HCT116 (cell line): Measurements from ENCODE around the gene MALSU1. TPM values are rescaled to one million over a fixed set of nuclear protein-coding genes. Genes with fewer than 3 reads are reported as not detected.

Source experiments
- ATAC-seq: fragments of 200-7000 bp; cut with Tn5 transposase; 2 replicates; pipeline ENCODE4 v1.9.1; 2020; ENCODE audit warnings: mild to moderate bottlenecking, moderate library complexity
- BruUV-seq: library from RNA; stranded (reverse); fragments of 400-500 nt; replicated peaks from 2 replicates; lab custom pipeline; 2021; lab: Mats Ljungman, UMichigan
- CTCF ChIA-PET: fragments of 300-600 bp; sonication (Branson Sonifier 250); formaldehyde crosslinking; loops from one replicate; lab custom pipeline; 2021; ENCODE audit warnings: antibody characterized with exemption; lab: Charles Lee
- POLR2A ChIA-PET: fragments of 300-600, 350-600 bp; sonication (Branson Sonifier 250); formaldehyde crosslinking; loops from one replicate; lab custom pipeline; 2021; ENCODE audit warnings: antibody characterized with exemption; lab: Charles Lee
- RAD21 ChIA-PET, 2 experiments: fragments of 300-600 bp; sonication (Branson Sonifier 250); formaldehyde crosslinking; loops; one replicate each; lab custom pipeline; 2023; ENCODE audit warnings: low total read pairs in 2 of 2; ENCODE audit not compliant: uncharacterized antibody in 2 of 2, unreplicated experiment in 2 of 2, low non-redundant PET in 1 of 2; lab: Charles Lee
- DNase-seq: peaks from one replicate; pipeline ENCODE4 v3.0.0-alpha.2; 2010; ENCODE audit warnings: low read depth, low spot score
- H2AFZ ChIP-seq: fragments of 200-600 bp; shearing (Covaris generic), sonication (generic); 2 replicates; pipeline ENCODE4 v1.6.1; 2017; ENCODE audit warnings: low read depth, mixed run types, mixed read lengths, antibody characterized with exemption, low read length; ENCODE audit not compliant: poor library complexity, severe bottlenecking
- H3K27ac ChIP-seq: 2 replicates; pipeline ENCODE4 v1.5.1; 2012; ENCODE audit warnings: low read depth, low read length
- H3K27me3 ChIP-seq: fragments of 200-600 bp; sonication (generic); 2 replicates; pipeline ENCODE4 v1.6.1; 2016; ENCODE audit warnings: mixed run types, low read length, mixed read lengths; ENCODE audit not compliant: insufficient read depth
- H3K36me3 ChIP-seq, 2 experiments: fragments of 200-500 bp in 1 of 2; fragments of 200-600 bp in 1 of 2; sonication (Bioruptor generic) in 1 of 2; sonication (generic) in 1 of 2; 2 replicates each; pipeline versions ENCODE4 v1.5.1 to v1.6.1; 2014 to 2016; ENCODE audit warnings: low read length in 2 of 2, inconsistent platforms in 1 of 2, mixed read lengths in 1 of 2, mixed run types in 1 of 2; ENCODE audit not compliant: insufficient read depth in 2 of 2, control insufficient read depth in 1 of 2
- H3K4me1 ChIP-seq, 2 experiments: fragments of 200-600 bp in 1 of 2; sonication (generic) in 1 of 2; 2 replicates each; pipeline versions ENCODE4 v1.5.1 to v1.6.1; 2012 to 2017; ENCODE audit warnings: low read length in 2 of 2, inconsistent platforms in 1 of 2, mild to moderate bottlenecking in 1 of 2, mixed read lengths in 1 of 2, mixed run types in 1 of 2, moderate library complexity in 1 of 2; ENCODE audit not compliant: insufficient read depth in 2 of 2, control insufficient read depth in 1 of 2
- H3K4me2 ChIP-seq: fragments of 200-600 bp; sonication (generic); 2 replicates; pipeline ENCODE4 v1.6.1; 2017; ENCODE audit warnings: mixed run types, low read length, mixed read lengths
- H3K4me3 ChIP-seq, 2 experiments: fragments of 200-600 bp in 1 of 2; sonication (generic) in 1 of 2; replicated peaks in 1 of 2; 2 replicates each; pipeline ENCODE4 v1.5.1; 2011 to 2016; ENCODE audit warnings: low read length in 2 of 2, control low read depth in 1 of 2, low read depth in 1 of 2, mild to moderate bottlenecking in 1 of 2, mixed read lengths in 1 of 2, mixed run types in 1 of 2
- H3K79me2 ChIP-seq: fragments of 200-600 bp; sonication (generic); 2 replicates; pipeline ENCODE4 v1.6.1; 2017; ENCODE audit warnings: mild to moderate bottlenecking, mixed run types, low read length, moderate library complexity, mixed read lengths; ENCODE audit not compliant: insufficient read depth
- H3K9ac ChIP-seq: fragments of 200-600 bp; sonication (generic); 2 replicates; pipeline ENCODE4 v1.6.1; 2016; ENCODE audit warnings: low read length, mixed read lengths
- H3K9me2 ChIP-seq: fragments of 200-600 bp; sonication (generic), shearing (Covaris generic); 2 replicates; pipeline ENCODE4 v1.6.1; 2017; ENCODE audit warnings: mixed run types, mild to moderate bottlenecking, moderate library complexity; ENCODE audit not compliant: insufficient read depth
- H3K9me3 ChIP-seq, 2 experiments: fragments of 200-500 bp in 1 of 2; fragments of 200-600 bp in 1 of 2; sonication (Bioruptor generic) in 1 of 2; sonication (generic) in 1 of 2; 2 replicates each; pipeline ENCODE4 v1.6.1; 2014 to 2017; ENCODE audit warnings: low read length in 2 of 2, mixed read lengths in 2 of 2, inconsistent platforms in 1 of 2, low read depth in 1 of 2, mild to moderate bottlenecking in 1 of 2, mixed run types in 1 of 2, moderate library complexity in 1 of 2; ENCODE audit not compliant: control insufficient read depth in 1 of 2, insufficient read depth in 1 of 2
- H4K20me1 ChIP-seq: fragments of 200-600 bp; sonication (generic), shearing (Covaris generic); 2 replicates; pipeline ENCODE4 v1.6.1; 2017; ENCODE audit warnings: mixed run types, mild to moderate bottlenecking, moderate library complexity; ENCODE audit not compliant: insufficient read depth
- ATF3 ChIP-seq: IDR thresholded peaks from 2 replicates; pipeline ENCODE4 v1.6.1; 2012
- CBX3 ChIP-seq: IDR thresholded peaks from 2 replicates; pipeline ENCODE4 v1.6.1; 2012; ENCODE audit warnings: low read depth
- EGR1 ChIP-seq: IDR thresholded peaks from 2 replicates; pipeline ENCODE4 v1.6.1; 2012; ENCODE audit warnings: low read depth
- ELF1 ChIP-seq: IDR thresholded peaks from 2 replicates; pipeline ENCODE4 v1.6.1; 2012; ENCODE audit warnings: low read depth, borderline replicate concordance
- EZH2 ChIP-seq: fragments of 200-600 bp; sonication (generic); IDR thresholded peaks from 2 replicates; pipeline ENCODE4 v1.6.1; 2017; ENCODE audit warnings: antibody characterized with exemption, mixed run types
- EZH2phosphoT487 ChIP-seq: fragments of 200-600 bp; IDR thresholded peaks from 2 replicates; pipeline ENCODE4 v1.6.1; 2018; ENCODE audit warnings: antibody characterized with exemption, borderline replicate concordance
- FOSL1 ChIP-seq: IDR thresholded peaks from 2 replicates; pipeline ENCODE4 v1.6.1; 2012; ENCODE audit warnings: low read depth
- JUND ChIP-seq: IDR thresholded peaks from 2 replicates; pipeline ENCODE4 v1.6.1; 2012
- MAX ChIP-seq: IDR thresholded peaks from 2 replicates; pipeline ENCODE4 v1.6.1; 2012
- POLR2A ChIP-seq: IDR thresholded peaks from 2 replicates; pipeline ENCODE4 v1.7.0; 2011; ENCODE audit warnings: borderline replicate concordance; ENCODE audit not compliant: insufficient read depth, insufficient read length; ENCODE audit errors: extremely low read depth
- POLR2AphosphoS5 ChIP-seq: IDR thresholded peaks from 2 replicates; pipeline ENCODE4 v1.6.1; 2011; ENCODE audit warnings: mild to moderate bottlenecking, low read depth, low read length, moderate library complexity
- RAD21 ChIP-seq: IDR thresholded peaks from 2 replicates; pipeline ENCODE4 v1.6.1; 2012; ENCODE audit warnings: low read depth, mild to moderate bottlenecking
- REST ChIP-seq: IDR thresholded peaks from 2 replicates; pipeline ENCODE4 v1.6.1; 2012; ENCODE audit warnings: low read depth
- SIN3A ChIP-seq: IDR thresholded peaks from 2 replicates; pipeline ENCODE4 v1.6.1; 2012; ENCODE audit warnings: low read depth
- SP1 ChIP-seq: IDR thresholded peaks from 2 replicates; pipeline ENCODE4 v1.6.1; 2012; ENCODE audit warnings: low read depth
- SRF ChIP-seq: IDR thresholded peaks from 2 replicates; pipeline ENCODE4 v1.6.1; 2012; ENCODE audit warnings: low read depth
- YY1 ChIP-seq: IDR thresholded peaks from 2 replicates; pipeline ENCODE4 v1.6.1; 2011; ENCODE audit warnings: low read length, low read depth, moderate library complexity, mild to moderate bottlenecking; ENCODE audit not compliant: insufficient replicate concordance; ENCODE audit errors: extremely low read depth
- ZNF274 ChIP-seq: fragments of 200-500 bp; sonication (Bioruptor generic); IDR thresholded peaks from 2 replicates; pipeline ENCODE4 v1.6.1; 2014; ENCODE audit warnings: mild to moderate bottlenecking, low read depth, low read length, inconsistent platforms
- intact Hi-C: fragments of 100-400 bp; cut with micrococcal nuclease; formaldehyde crosslinking; loops from 2 replicates; pipeline ENCODE4 v1.10.0; 2022
- total RNA-seq: library from RNA; stranded (reverse); gene quantifications from one replicate; pipeline ENCODE4 v1.2.1, GENCODE V29; 2021; ENCODE audit not compliant: unreplicated experiment

Gene MALSU1
- total RNA-seq, 1 experiment from 2014 or later, result 105 TPM

- BruUV-seq, result no TSS peak
- Histone ChIP-seq H3K27me3 (no peaks in the 10 kb centered on the region), H4K20me1 (no peaks in the 10 kb centered on the region), H3K4me2 (peak overlapping the region; percentile 10), H3K9me3 (no peaks in the 10 kb centered on the region), H3K4me3 (no peak overlapping the region), H3K79me2 (peaks cover 23% of the 10 kb centered on the region; the same call in 1 of the 2 replicates), H3K36me3 (no peaks in the 10 kb centered on the region), H3K4me1 (peaks cover 95 to 97% of the 10 kb centered on the region in 2 experiments), H3K27ac (peak overlapping the region; percentile 92), H3K9me2 (no peaks in the 10 kb centered on the region), H3K9ac (no peak overlapping the region), H2AFZ (no peak overlapping the region)
- RAD21 ChIA-PET, result no interaction called here
- intact Hi-C loops, result no loop called here
- ATAC-seq (no peak), DNase-seq (no peak)
- POLR2A ChIA-PET, result no interaction called here
- CTCF ChIA-PET, result no interaction called here
- TF ChIP-seq FOSL1, result no peak
- no peak for TF ChIP-seq SP1
- no peak for TF ChIP-seq EZH2
Measured at GRCh38 chr7:23353172-23353571, 54.0 kb downstream of the MALSU1 start.

GRCh38 chr7:23356168-23356567, 57.0 kb downstream of the MALSU1 start:
- H3K4me3 ChIP-seq, result no peak overlapping the region
- H3K9me2 ChIP-seq, result no peaks in the 10 kb centered on the region
- BruUV-seq, result no TSS peak
- POLR2A ChIA-PET, result no interaction called here
- H3K27me3 ChIP-seq, result no peaks in the 10 kb centered on the region
- no peak overlapping the region for H3K9ac ChIP-seq
- peaks cover 37% of the 10 kb centered on the region for H3K79me2 ChIP-seq
- no peaks in the 10 kb centered on the region for H3K9me3 ChIP-seq
- no peak overlapping the region; the same call in 1 of the 2 replicates for H3K27ac ChIP-seq
- intact Hi-C loops, result loop anchor here (2.0 to 5.0 kb wide), 3 partner anchors 83 to 191 kb away; no protein-coding TSS in a partner anchor
- ATAC-seq, result no peak
- peaks cover 81 to 85% of the 10 kb centered on the region in 2 experiments for H3K4me1 ChIP-seq
- no peak overlapping the region for H2AFZ ChIP-seq
- H3K4me2 ChIP-seq, result no peak overlapping the region
- no peaks in the 10 kb centered on the region for H4K20me1 ChIP-seq
- CTCF ChIA-PET, result no interaction called here
- H3K36me3 ChIP-seq, result no peaks in the 10 kb centered on the region
- RAD21 ChIA-PET, result interaction anchor here in 1 of 2 experiments (0.6 kb wide), 1 partner anchor 78 kb away, joined by 6 read pairs; no protein-coding TSS in a partner anchor
- DNase-seq, result no peak
- TF ChIP-seq ATF3 (no peak), POLR2AphosphoS5 (no peak), JUND (no peak), MAX (no peak), REST (no peak), ZNF274 (no peak), SP1 (no peak), POLR2A (no peak), EGR1 (no peak), EZH2 (no peak), RAD21 (no peak), SRF (no peak), YY1 (no peak), SIN3A (no peak), FOSL1 (no peak), EZH2phosphoT487 (no peak), CBX3 (no peak), ELF1 (no peak)
